Retinal pigment epithelial cell (primary cell): ENCODE measurements around the gene STT3A.

ENCODE experiments used
- DNase-seq: peaks from one replicate; pipeline ENCODE4 v3.0.0-alpha.2; 2010; ENCODE audit warnings: low read depth
- H3K4me3 ChIP-seq: 2 replicates; pipeline ENCODE4 v1.5.1; 2011; ENCODE audit warnings: mild to moderate bottlenecking, low read length, control low read depth, moderate library complexity
- CTCF ChIP-seq: conservative IDR thresholded peaks from 2 replicates; pipeline ENCODE4 v1.5.1; 2011; ENCODE audit warnings: low read depth, low read length, control low read depth, inconsistent platforms

Gene STT3A

GRCh38 chr11:125626288-125626950 lies 33.8 kb downstream of the STT3A start:
- peak; percentile 11 for DNase-seq
- peak overlapping the region; percentile 86 for H3K4me3 ChIP-seq
- peak; percentile 48 for TF ChIP-seq CTCF

GRCh38 chr11:125627236-125627910 lies 34.7 kb downstream of the STT3A start:
- no peak for TF ChIP-seq CTCF
- DNase-seq, result no peak
- H3K4me3 ChIP-seq, result peak overlapping the region; percentile 86

- no peak overlapping the region for H3K4me3 ChIP-seq
- TF ChIP-seq CTCF, result no peak
- DNase-seq, result no peak
Observed at GRCh38 chr11:125637840-125638239, 45.2 kb downstream of the STT3A start.

- DNase-seq, result no peak
- no peak for TF ChIP-seq CTCF
- no peak overlapping the region for H3K4me3 ChIP-seq
Observed at GRCh38 chr11:125638315-125638714, 45.7 kb downstream of the STT3A start.

GRCh38 chr11:125645871-125646270 lies 53.2 kb downstream of the STT3A start:
- DNase-seq, result no peak

GRCh38 chr11:125649465-125650166 lies 57.0 kb downstream of the STT3A start:
- no peak for DNase-seq
- H3K4me3 ChIP-seq, result no peak overlapping the region
- TF ChIP-seq CTCF, result no peak

More at GRCh38 chr11:125645871-125646270, 53.2 kb downstream of the STT3A start:
- TF ChIP-seq CTCF, result no peak
- no peak overlapping the region for H3K4me3 ChIP-seq
